Epithelial cell of esophagus (primary cell): Measurements from ENCODE around the gene C3orf70.

ENCODE experiments used
- DNase-seq: peaks from one replicate; pipeline ENCODE4 v3.0.0; 2010; ENCODE audit warnings: low read depth
- H3K4me3 ChIP-seq: 2 replicates; pipeline ENCODE4 v1.5.1; 2011; ENCODE audit warnings: mild to moderate bottlenecking, low read length, control low read depth
- CTCF ChIP-seq: IDR thresholded peaks from 2 replicates; pipeline ENCODE4 v1.5.1; 2011; ENCODE audit warnings: low read depth, mild to moderate bottlenecking, low read length, control low read depth, inconsistent platforms; ENCODE audit not compliant: insufficient read depth; ENCODE audit errors: missing control alignments

The C3orf70 gene

GRCh38 chr3:185056908-185057307 is 96.0 kb downstream of the C3orf70 start:
- DNase-seq: no peak
- no peak overlapping the region for H3K4me3 ChIP-seq
- TF ChIP-seq CTCF: no peak

GRCh38 chr3:185052631-185053030 is 100.2 kb downstream of the C3orf70 start:
- no peak for DNase-seq
- no peak for TF ChIP-seq CTCF
- no peak overlapping the region for H3K4me3 ChIP-seq

- H3K4me3 ChIP-seq: no peak overlapping the region
- no peak for DNase-seq
- TF ChIP-seq CTCF: no peak
Measured at GRCh38 chr3:185051801-185052200, 101.1 kb downstream of the C3orf70 start.

GRCh38 chr3:185049710-185050109 is 103.2 kb downstream of the C3orf70 start:
- TF ChIP-seq CTCF: no peak
- H3K4me3 ChIP-seq: no peak overlapping the region
- DNase-seq: no peak

GRCh38 chr3:185046603-185047002 is 106.3 kb downstream of the C3orf70 start:
- DNase-seq: no peak
- no peak overlapping the region for H3K4me3 ChIP-seq
- TF ChIP-seq CTCF: no peak

GRCh38 chr3:185046164-185046515 is 106.7 kb downstream of the C3orf70 start:
- H3K4me3 ChIP-seq: no peak overlapping the region
- TF ChIP-seq CTCF: no peak
- DNase-seq: no peak

GRCh38 chr3:185042312-185043050 is 110.4 kb downstream of the C3orf70 start:
- DNase-seq: no peak
- no peak for TF ChIP-seq CTCF
- no peak overlapping the region for H3K4me3 ChIP-seq
